K562 (cell line): ENCODE data around the gene FRAT1. TPM values are rescaled to one million over a fixed set of nuclear protein-coding genes. Genes with fewer than 3 reads are reported as not detected.

ENCODE experiments used
- ATAC-seq: fragments of 200-7000 bp; cut with Tn5 transposase; 3 replicates; pipeline ENCODE4 v1.9.1; 2020; ENCODE audit warnings: moderate library complexity
- BruUV-seq: library from RNA; stranded (reverse); fragments of 400-500 nt; replicated peaks from 2 replicates; lab custom pipeline; 2021; lab: Mats Ljungman, UMichigan
- CTCF ChIA-PET: fragments of 300-600 bp; formaldehyde crosslinking; extraction: SDS; loops from one replicate; lab custom pipeline; 2021; ENCODE audit warnings: low intra/inter-chr PET ratio; lab: Yijun Ruan, JAX
- POLR2A ChIA-PET: fragments of 300-600, 350-650 bp; sonication (Branson Sonifier 250); formaldehyde crosslinking; extraction: SDS; loops from one replicate; lab custom pipeline; 2021; ENCODE audit warnings: antibody characterized with exemption, inconsistent platforms; lab: Yijun Ruan, JAX
- DNase-seq, 4 experiments: peaks; one replicate each; pipeline versions ENCODE4 v3.0.0 to v3.0.0-alpha.2; 2011 to 2018; ENCODE audit warnings: low spot score in 3 of 4, mixed read lengths in 3 of 4; ENCODE audit errors: extremely low read depth in 1 of 4
- FAIRE-seq: peaks from 2 replicates; lab custom pipeline; 2011; peaks lifted over from hg19 to GRCh38; lab: Jason Lieb, UNC
- H2AFZ ChIP-seq: 2 replicates; pipeline ENCODE4 v1.6.0; 2011; ENCODE audit warnings: low read depth, low read length, control low read depth, inconsistent platforms
- H3K27ac ChIP-seq: fragments of 200-600 bp; 3 replicates; pipeline ENCODE4 v1.8.0; 2011; ENCODE audit warnings: low read depth, mild to moderate bottlenecking, control low read depth, inconsistent platforms, low read length, moderate library complexity, mixed read lengths; ENCODE audit errors: extremely low read depth
- H3K27me3 ChIP-seq, 2 experiments: fragments of 300-600 bp in 1 of 2; 2 replicates in 1 of 2; 3 replicates in 1 of 2; pipeline versions ENCODE4 v1.6.0 to v1.8.0; 2011; ENCODE audit warnings: inconsistent platforms in 2 of 2, low read length in 2 of 2, mild to moderate bottlenecking in 1 of 2, mixed read lengths in 1 of 2, moderate library complexity in 1 of 2; ENCODE audit not compliant: control insufficient read depth in 2 of 2, insufficient read depth in 2 of 2
- H3K36me3 ChIP-seq: fragments of 300-600 bp; 3 replicates; pipeline ENCODE4 v1.8.0; 2011; ENCODE audit warnings: mild to moderate bottlenecking, low read length, inconsistent platforms; ENCODE audit not compliant: control insufficient read depth, insufficient read depth
- H3K4me1 ChIP-seq, 2 experiments: fragments of 200-600 bp in 1 of 2; replicated peaks in 1 of 2; 2 replicates in 1 of 2; 3 replicates in 1 of 2; pipeline versions ENCODE4 v1.5.1 to v1.8.0; 2011; ENCODE audit warnings: inconsistent platforms in 2 of 2, low read length in 2 of 2, mild to moderate bottlenecking in 1 of 2, mixed read lengths in 1 of 2, moderate library complexity in 1 of 2; ENCODE audit not compliant: control insufficient read depth in 2 of 2, insufficient read depth in 2 of 2
- H3K4me2 ChIP-seq: 2 replicates; pipeline ENCODE4 v1.6.1; 2011; ENCODE audit warnings: low read length, control low read depth, inconsistent platforms, mixed read lengths; ENCODE audit not compliant: insufficient read depth
- H3K4me3 ChIP-seq: fragments of 200-600 bp; sonication (generic), shearing (Covaris generic); 2 replicates; pipeline ENCODE4 v1.5.1; 2016; ENCODE audit warnings: control low read depth, inconsistent platforms
- H3K79me2 ChIP-seq: fragments of 200-600 bp; 3 replicates; pipeline ENCODE4 v1.8.0; 2011; ENCODE audit warnings: low read length, inconsistent platforms; ENCODE audit not compliant: control insufficient read depth, insufficient read depth
- H3K9ac ChIP-seq, 2 experiments: 2 replicates each; pipeline versions ENCODE4 v1.6.0 to v1.6.1; 2011; ENCODE audit warnings: low read depth in 2 of 2, low read length in 2 of 2, control low read depth in 1 of 2, inconsistent platforms in 1 of 2, mild to moderate bottlenecking in 1 of 2, mixed read lengths in 1 of 2; ENCODE audit not compliant: insufficient read depth in 1 of 2
- H3K9me1 ChIP-seq: one replicate; pipeline ENCODE4 v1.6.0; 2011; ENCODE audit warnings: inconsistent platforms, mild to moderate bottlenecking, low read length, moderate library complexity; ENCODE audit not compliant: control insufficient read depth, insufficient read depth
- H3K9me3 ChIP-seq: replicated peaks from 2 replicates; pipeline ENCODE4 v1.5.1; 2011; ENCODE audit warnings: low read depth, low read length, inconsistent platforms; ENCODE audit not compliant: control insufficient read depth, insufficient read depth
- H4K20me1 ChIP-seq: replicated peaks from 2 replicates; pipeline ENCODE4 v1.6.1; 2011; ENCODE audit warnings: low read length, inconsistent platforms, mixed read lengths; ENCODE audit not compliant: control insufficient read depth, insufficient read depth
- FOXO4 ChIP-seq: fragments of 450-650 bp; formaldehyde crosslinking; IDR thresholded peaks from 2 replicates; pipeline ENCODE4 v1.4.0; 2020; ENCODE audit warnings: mild to moderate bottlenecking, moderate library complexity
- ID3 ChIP-seq, 2 experiments: fragments of 250-450 bp in 1 of 2; fragments of 450-650 bp in 1 of 2; sonication (Bioruptor Pico) in 1 of 2; IDR thresholded peaks; 2 replicates each; pipeline versions ENCODE4 v1.6.1 to v1.8.0; 2016 to 2021; ENCODE audit warnings: mild to moderate bottlenecking in 2 of 2, moderate library complexity in 2 of 2, missing compliant biosample characterization in 1 of 2, missing genetic modification characterization in 1 of 2
- JUN ChIP-seq, 2 experiments: sonication (generic) in 1 of 2; formaldehyde crosslinking in 1 of 2; IDR thresholded peaks; 2 replicates each; pipeline versions ENCODE4 v1.6.1 to v1.8.0; 2012 to 2022; ENCODE audit warnings: borderline replicate concordance in 2 of 2, mild to moderate bottlenecking in 2 of 2, improper control_type of control experiment in 1 of 2, low read depth in 1 of 2, low read length in 1 of 2, missing genetic modification reagents in 1 of 2
- MLLT1 ChIP-seq, 2 experiments: fragments of 450-650 bp; IDR thresholded peaks; 2 replicates each; pipeline ENCODE4 v1.6.1; 2016
- PBX2 ChIP-seq, 2 experiments: IDR thresholded peaks in 1 of 2; conservative IDR thresholded peaks in 1 of 2; 2 replicates each; pipeline ENCODE4 v1.6.1; 2016; ENCODE audit warnings: low read depth in 2 of 2, mild to moderate bottlenecking in 1 of 2, missing compliant biosample characterization in 1 of 2, missing genetic modification characterization in 1 of 2, moderate library complexity in 1 of 2
- POLR3G ChIP-seq: IDR thresholded peaks from 2 replicates; pipeline ENCODE4 v1.6.1; 2011; ENCODE audit not compliant: insufficient read length, insufficient replicate concordance; ENCODE audit errors: extremely low read depth
- PTRF ChIP-seq: fragments of 450-650 bp; IDR thresholded peaks from 2 replicates; pipeline ENCODE4 v1.6.1; 2016; ENCODE audit warnings: mild to moderate bottlenecking, missing genetic modification characterization, missing compliant biosample characterization
- SAP30 ChIP-seq: fragments of 200-600 bp; sonication (generic); IDR thresholded peaks from 2 replicates; pipeline ENCODE4 v1.6.1; 2012; ENCODE audit warnings: borderline replicate concordance, low read depth, mild to moderate bottlenecking, moderate library complexity, low read length, control low read depth, inconsistent platforms; ENCODE audit not compliant: insufficient read depth, poor library complexity, severe bottlenecking
- TAL1 ChIP-seq: fragments of 450-650 bp; IDR thresholded peaks from 2 replicates; pipeline ENCODE4 v1.6.1; 2016; ENCODE audit warnings: mild to moderate bottlenecking
- U2AF2 ChIP-seq: fragments of 200-400 bp; formaldehyde crosslinking; optimal IDR thresholded peaks from 2 replicates; pipeline ENCODE3; 2017; ENCODE audit warnings: low read depth, mild to moderate bottlenecking, low read length
- ZC3H8 ChIP-seq: fragments of 450-650 bp; IDR thresholded peaks from 2 replicates; pipeline ENCODE4 v1.6.1; 2017
- ZFP1 ChIP-seq: fragments of 450-650 bp; formaldehyde crosslinking; IDR thresholded peaks from 2 replicates; pipeline ENCODE4 v1.4.0; 2020; ENCODE audit warnings: mild to moderate bottlenecking, mixed read lengths
- ZNF232 ChIP-seq: sonication (generic); formaldehyde crosslinking; IDR thresholded peaks from 2 replicates; pipeline ENCODE4 v1.8.0; 2022; ENCODE audit warnings: mild to moderate bottlenecking, missing genetic modification reagents
- ZNF311 ChIP-seq: fragments of 250-450 bp; sonication (Bioruptor Pico); IDR thresholded peaks from 2 replicates; pipeline ENCODE4 v1.4.0; 2020; ENCODE audit warnings: mild to moderate bottlenecking, moderate library complexity
- ZNF57 ChIP-seq: fragments of 450-650 bp; formaldehyde crosslinking; IDR thresholded peaks from 2 replicates; pipeline ENCODE4 v1.4.0; 2020; ENCODE audit warnings: mild to moderate bottlenecking, moderate library complexity
- ZZZ3 ChIP-seq: fragments of 450-650 bp; IDR thresholded peaks from 2 replicates; pipeline ENCODE4 v1.6.1; 2016; ENCODE audit warnings: antibody characterized with exemption, mild to moderate bottlenecking, moderate library complexity
- WGBS: fragments of 100-300 bp; shearing (Covaris generic); methylation state at CpG from one replicate; pipeline ENCODE4 v1.1.6; 2016; ENCODE audit warnings: low coverage, mixed read lengths; ENCODE audit not compliant: insufficient coverage; ENCODE audit errors: missing lambda C conversion rate; 5-methylcytosine and 5-hydroxymethylcytosine counted together
- in situ Hi-C: fragments of 300-500 bp; cut with MboI; formaldehyde crosslinking; loops from 4 replicates; pipeline ENCODE4 v1.15.0; 2018; ENCODE audit warnings: inconsistent platforms, mixed read lengths
- intact Hi-C: fragments of 100-400 bp; cut with micrococcal nuclease; formaldehyde crosslinking; loops from 2 replicates; pipeline ENCODE4 v1.14.2; 2022
- polyA plus RNA-seq, 8 experiments: library from polyadenylated mRNA; depleted of rRNA in 4 of 8; stranded (reverse) in 5 of 8; unstranded in 3 of 8; fragments of >200 nt; fragmentation: Nextera tagmentation in 2 of 8; fragmentation: Illumina TruSeq in 1 of 8; extraction: Ambion mirVana in 2 of 8; extraction: Trizol in 1 of 8; gene quantifications; 2 replicates each; pipeline versions ENCODE4 v1.2.1 to v1.2.3, GENCODE V29; 2011 to 2014; ENCODE audit warnings: inconsistent platforms in 1 of 8, missing spikeins in 1 of 8
- total RNA-seq, 7 experiments: library from RNA; depleted of rRNA in 6 of 7; stranded (reverse); fragments of >200 nt in 6 of 7; fragmentation: Illumina TruSeq in 2 of 7; extraction: Trizol in 2 of 7; gene quantifications; 2 replicates each; pipeline versions ENCODE4 v1.2.1 to v1.2.3, GENCODE V29; 2011 to 2021; ENCODE audit warnings: low replicate concordance in 1 of 7

FRAT1 gene
- total and polyA plus RNA-seq, 9 of the 15 experiments (the other 6 are each of a cell fraction or from before 2014, with no cell fraction given): 0.11 to 4.6 (median 1.4) TPM

- intact Hi-C loops (loop anchor here (2.0 kb wide), 1 partner anchor 75 kb away; no protein-coding TSS in a partner anchor), in situ Hi-C loops (loop anchor here (10.0 kb wide), 1 partner anchor 279 kb away; no protein-coding TSS in a partner anchor)
- no peaks in the 10 kb centered on the region for H3K79me2 ChIP-seq
- H3K4me1 ChIP-seq: peaks cover 0 to 3% of the 10 kb centered on the region in 2 experiments; a peak in 2 of 5 replicates
- H3K27ac ChIP-seq: no peak overlapping the region
- POLR2A ChIA-PET: no interaction called here
- no peak for DNase-seq
- no peaks in the 10 kb centered on the region for H3K9me1 ChIP-seq
- 63% methylated on average over 4 of the region's 4 CpGs for whole genome bisulfite sequencing
- H3K9me3 ChIP-seq: no peaks in the 10 kb centered on the region
- no peak for ATAC-seq
- H3K36me3 ChIP-seq: peaks cover 43% of the 10 kb centered on the region
- no peak overlapping the region for H2AFZ ChIP-seq
- no peaks in the 10 kb centered on the region for H3K27me3 ChIP-seq
- H3K4me2 ChIP-seq: no peak overlapping the region
- no peak overlapping the region for H3K4me3 ChIP-seq
- no peaks in the 10 kb centered on the region for H4K20me1 ChIP-seq
- CTCF ChIA-PET: no interaction called here
- no peak for FAIRE-seq
- no TSS peak for BruUV-seq
- H3K9ac ChIP-seq: no peak overlapping the region
- TF ChIP-seq ID3 (CRISPR knock-in tag; IDR thresholded peaks at IDR 0.05) (no peak), ID3 (tag; IDR thresholded peaks at IDR 0.05) (no peak), ZZZ3 (no peak), PBX2 (CRISPR knock-in tag; IDR thresholded peaks at IDR 0.05; ENCODE audit: low read depth) (no peak), PBX2 (tag; conservative IDR thresholded peaks at IDR 0.05; ENCODE audit: low read depth) (no peak), SAP30 (no peak), ZNF311 (CRISPR knock-in tag) (no peak), TAL1 (no peak), PTRF (tag) (no peak), ZFP1 (CRISPR knock-in tag) (no peak), MLLT1 (IDR thresholded peaks at IDR 0.05) (no peak), JUN (IDR thresholded peaks at IDR 0.05; ENCODE audit: borderline replicate concordance, low read depth, low read length) (no peak), JUN (CRISPR knock-in tag; IDR thresholded peaks at IDR 0.05; ENCODE audit: borderline replicate concordance) (no peak), ZNF232 (CRISPR knock-in tag) (no peak), ZNF57 (CRISPR knock-in tag) (no peak), FOXO4 (no peak), POLR3G (no peak), U2AF2 (no peak), ZC3H8 (no peak)
These were observed 34.9 kb downstream of the FRAT1 start for GRCh38 chr10:97353945-97354344.
